DMS153 treated with DMSO at 0.1 percent for 48 hours (cell line): ENCODE data around the gene ZNG1B.
"Not testable (repeated sequence)": the region's sequence is repeated elsewhere in the genome, so short reads cannot be mapped to it uniquely, and the experiment has no call there.

Experiments
- DNase-seq: peaks from one replicate; lab custom pipeline; 2025; ENCODE audit not compliant: unreplicated experiment; lab: John Stamatoyannopoulos, UW

ZNG1B gene

GRCh38 chr2:113542529-113542928, 105.0 kb downstream of the ZNG1B start:
- not testable (repeated sequence) for DNase-seq
